ENCODE data around the gene ZNF831. TPM values are rescaled to one million over a fixed set of nuclear protein-coding genes. Genes with fewer than 3 reads are reported as not detected.

The ZNF831 gene
- total RNA-seq, 2 experiments from 2014 or later: 6.5 to 6.9 TPM

DNA sequence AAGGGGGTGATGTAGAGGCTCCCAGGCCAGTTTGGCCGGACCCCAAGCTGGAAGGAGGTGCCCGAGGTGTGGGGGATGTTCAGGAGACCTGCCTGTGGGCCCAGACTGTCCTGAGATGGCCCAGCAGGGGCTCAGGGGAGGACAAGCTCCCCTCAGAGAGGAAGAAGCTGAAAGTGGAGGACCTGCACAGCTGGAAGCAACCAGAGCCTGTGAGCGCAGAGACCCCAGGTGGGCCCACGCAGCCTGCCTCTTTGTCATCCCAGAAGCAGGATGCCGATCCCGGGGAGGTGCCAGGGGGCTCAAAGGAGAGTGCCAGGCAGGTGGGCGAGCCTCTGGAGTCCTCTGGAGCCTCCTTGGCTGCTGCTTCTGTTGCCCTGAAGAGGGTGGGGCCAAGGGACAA lies 29.7 kb downstream of the ZNF831 start:
- Mint-ChIP-seq H3K4me3 (no peak overlapping the region), H3K27me3 (no peaks in the 10 kb centered on the region), H3K4me1 (peaks cover 1% of the 10 kb centered on the region), H3K9me3 (no peaks in the 10 kb centered on the region), H3K36me3 (peaks cover under 1% of the 10 kb centered on the region), H3K27ac (no peak overlapping the region)
- no peak for DNase-seq

DNA sequence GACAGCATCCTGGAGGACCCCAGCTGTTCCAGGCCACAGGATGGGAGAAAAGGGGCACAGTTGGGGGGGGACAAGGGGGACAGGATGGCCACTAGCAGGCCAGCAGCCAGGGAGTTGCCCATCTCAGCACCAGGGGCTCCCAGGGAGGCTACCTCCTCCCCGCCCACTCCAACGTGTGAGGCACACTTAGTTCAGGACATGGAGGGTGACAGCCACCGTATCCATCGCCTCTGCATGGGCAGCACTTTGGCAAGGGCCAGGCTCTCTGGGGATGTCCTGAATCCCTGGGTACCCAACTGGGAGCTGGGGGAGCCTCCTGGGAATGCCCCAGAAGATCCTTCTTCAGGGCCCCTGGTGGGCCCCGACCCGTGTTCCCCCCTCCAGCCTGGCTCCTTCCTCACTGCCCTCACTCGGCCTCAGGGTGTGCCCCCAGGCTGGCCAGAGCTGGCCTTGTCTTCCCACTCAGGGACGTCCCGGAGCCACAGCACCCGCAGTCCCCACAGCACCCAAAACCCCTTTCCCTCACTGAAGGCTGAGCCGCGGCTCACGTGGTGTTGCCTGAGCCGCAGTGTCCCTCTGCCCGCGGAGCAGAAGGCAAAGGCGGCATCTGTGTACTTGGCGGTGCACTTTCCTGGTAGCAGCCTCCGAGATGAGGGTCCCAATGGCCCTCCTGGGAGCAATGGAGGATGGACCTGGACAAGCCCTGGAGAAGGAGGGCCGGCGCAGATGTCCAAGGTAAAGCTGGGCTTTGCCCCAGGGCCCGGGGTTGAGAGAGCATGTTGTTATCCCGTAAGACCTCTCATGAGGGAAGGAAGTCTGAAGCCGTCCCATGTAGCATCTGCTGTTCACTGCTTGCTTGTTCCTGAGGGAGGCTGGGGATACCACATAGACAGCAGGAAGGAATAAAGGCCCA lies 30.7 kb downstream of the ZNF831 start:
- H3K4me1 Mint-ChIP-seq: peaks cover 1% of the 10 kb centered on the region
- peaks cover 8% of the 10 kb centered on the region for H3K36me3 Mint-ChIP-seq
- no peak overlapping the region for H3K27ac Mint-ChIP-seq
- no peak overlapping the region for H3K4me3 Mint-ChIP-seq
- DNase-seq: no peak
- no peaks in the 10 kb centered on the region for H3K27me3 Mint-ChIP-seq
- H3K9me3 Mint-ChIP-seq: no peaks in the 10 kb centered on the region

DNA sequence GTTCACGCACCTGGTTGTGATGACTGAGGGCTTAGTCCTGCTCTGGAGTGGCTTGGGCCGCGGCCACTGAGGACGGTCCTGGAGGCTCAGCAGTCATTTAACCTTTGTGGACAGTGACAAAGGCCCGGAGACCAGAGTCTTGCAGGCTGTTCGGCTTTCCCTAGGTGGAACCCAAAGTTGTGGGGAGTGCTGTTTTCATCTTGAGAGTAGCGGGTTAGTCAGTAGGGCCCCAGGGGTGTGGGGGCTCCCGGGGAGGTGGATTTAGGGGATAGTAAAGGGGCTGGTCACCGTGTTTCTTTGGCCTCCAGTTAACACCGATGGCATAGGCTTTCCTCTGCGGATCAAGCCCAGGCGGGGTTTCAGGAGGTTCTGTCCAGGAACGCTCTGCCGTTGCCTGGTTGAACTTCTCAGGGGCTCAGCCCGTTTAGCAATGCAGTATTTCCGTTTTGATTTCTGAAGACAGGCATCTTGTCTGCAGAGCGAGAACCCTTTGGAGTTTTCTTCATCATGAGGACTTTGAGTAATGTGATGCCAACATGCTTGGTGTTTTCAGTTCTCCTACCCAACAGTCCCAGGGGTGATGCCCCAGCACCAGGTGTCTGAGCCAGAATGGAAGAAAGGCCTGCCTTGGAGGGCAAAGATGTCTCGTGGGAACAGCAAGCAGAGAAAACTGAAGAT lies 31.8 kb downstream of the ZNF831 start:
- Mint-ChIP-seq H3K36me3 (peaks cover 18% of the 10 kb centered on the region), H3K27ac (no peak overlapping the region), H3K4me1 (peaks cover 1% of the 10 kb centered on the region), H3K4me3 (no peak overlapping the region), H3K9me3 (peaks cover 6% of the 10 kb centered on the region), H3K27me3 (no peaks in the 10 kb centered on the region)
- DNase-seq: no peak

DNA sequence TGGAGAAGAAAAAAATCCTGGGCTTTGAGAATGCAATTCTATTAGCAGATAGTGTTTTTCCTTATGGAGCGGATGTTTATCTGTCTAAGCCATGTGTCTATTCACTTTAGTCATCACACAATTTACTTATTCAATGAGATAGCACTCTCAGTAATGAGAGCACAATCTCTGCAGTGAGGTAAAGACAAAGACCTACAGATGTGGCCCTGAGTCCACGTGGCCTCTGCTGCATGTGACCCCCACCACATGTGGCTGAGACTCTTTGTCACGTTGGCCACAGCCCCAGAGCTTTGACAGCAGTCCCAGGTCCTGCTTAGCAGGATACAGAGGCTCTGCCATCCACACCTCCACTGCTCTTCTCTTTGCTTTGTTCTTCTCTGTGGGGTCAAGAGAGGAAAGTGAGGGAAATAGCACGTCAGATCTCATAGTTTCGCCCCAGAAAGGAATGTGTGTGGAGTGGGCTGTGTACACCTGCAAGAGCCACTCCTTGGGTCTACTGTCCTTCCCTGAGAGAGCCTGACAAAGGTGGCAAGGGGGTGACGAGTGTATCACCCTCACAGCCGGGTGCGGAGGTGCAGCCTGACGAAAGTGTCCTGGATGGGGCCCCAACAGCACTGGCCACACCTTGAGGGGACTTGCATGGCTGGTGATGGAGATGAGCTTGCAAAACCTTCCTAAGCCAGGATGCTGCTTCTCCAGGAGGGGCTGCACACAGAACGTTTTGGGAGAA lies 40.7 kb downstream of the ZNF831 start:
- Mint-ChIP-seq H3K9me3 (peaks cover 8% of the 10 kb centered on the region), H3K4me3 (no peak overlapping the region), H3K36me3 (peaks cover 24% of the 10 kb centered on the region), H3K4me1 (peaks cover 24% of the 10 kb centered on the region), H3K27me3 (no peaks in the 10 kb centered on the region), H3K27ac (no peak overlapping the region)
- DNase-seq: no peak

DNA sequence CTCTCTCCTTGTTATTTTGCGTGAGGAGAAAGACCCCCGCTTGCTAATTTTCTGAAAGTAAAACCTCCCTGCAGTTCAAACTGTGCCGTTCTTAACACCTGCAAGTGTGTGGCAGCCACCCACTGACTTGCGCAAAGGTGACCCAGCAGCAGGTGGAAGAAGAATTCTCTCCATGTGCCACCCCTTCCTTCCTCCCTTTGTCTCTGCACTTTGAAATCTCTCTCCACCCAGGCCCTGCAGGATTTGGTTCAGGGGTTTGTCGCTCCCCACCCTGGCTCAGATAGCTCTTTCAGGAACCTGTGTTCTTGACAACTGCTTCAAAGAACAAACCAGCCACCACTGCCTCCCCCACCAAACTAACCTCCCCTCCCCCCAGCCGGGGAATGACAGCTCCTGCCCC lies 41.4 kb downstream of the ZNF831 start:
- Mint-ChIP-seq H3K4me3 (no peak overlapping the region), H3K27ac (no peak overlapping the region), H3K4me1 (peaks cover 24% of the 10 kb centered on the region), H3K36me3 (peaks cover 17% of the 10 kb centered on the region), H3K27me3 (no peaks in the 10 kb centered on the region), H3K9me3 (peaks cover 4% of the 10 kb centered on the region)
- no peak for DNase-seq

DNA sequence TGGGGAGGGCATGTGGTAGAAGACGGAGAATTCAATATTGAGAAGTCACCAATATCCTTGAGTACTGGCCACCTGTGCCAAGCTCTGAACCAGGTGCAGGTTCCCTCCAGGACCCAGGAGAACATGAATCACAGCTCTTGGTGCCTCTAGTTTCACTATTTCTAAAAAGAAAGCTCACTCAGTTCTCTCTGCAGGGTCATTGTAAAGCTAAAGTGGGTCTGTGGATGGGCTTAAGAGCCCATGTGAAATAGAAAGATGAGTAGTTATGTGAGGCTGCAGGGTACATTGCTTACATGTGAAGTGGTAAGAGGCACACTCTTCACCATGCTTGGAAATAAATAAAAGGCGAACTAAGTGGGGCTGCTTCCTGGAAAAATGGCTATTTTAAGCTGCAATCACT lies 43.6 kb downstream of the ZNF831 start:
- Mint-ChIP-seq H3K27me3 (no peaks in the 10 kb centered on the region), H3K4me3 (no peak overlapping the region), H3K27ac (no peak overlapping the region), H3K9me3 (no peaks in the 10 kb centered on the region), H3K4me1 (peaks cover 22% of the 10 kb centered on the region), H3K36me3 (peaks cover 2% of the 10 kb centered on the region)
- no peak for DNase-seq

DNA sequence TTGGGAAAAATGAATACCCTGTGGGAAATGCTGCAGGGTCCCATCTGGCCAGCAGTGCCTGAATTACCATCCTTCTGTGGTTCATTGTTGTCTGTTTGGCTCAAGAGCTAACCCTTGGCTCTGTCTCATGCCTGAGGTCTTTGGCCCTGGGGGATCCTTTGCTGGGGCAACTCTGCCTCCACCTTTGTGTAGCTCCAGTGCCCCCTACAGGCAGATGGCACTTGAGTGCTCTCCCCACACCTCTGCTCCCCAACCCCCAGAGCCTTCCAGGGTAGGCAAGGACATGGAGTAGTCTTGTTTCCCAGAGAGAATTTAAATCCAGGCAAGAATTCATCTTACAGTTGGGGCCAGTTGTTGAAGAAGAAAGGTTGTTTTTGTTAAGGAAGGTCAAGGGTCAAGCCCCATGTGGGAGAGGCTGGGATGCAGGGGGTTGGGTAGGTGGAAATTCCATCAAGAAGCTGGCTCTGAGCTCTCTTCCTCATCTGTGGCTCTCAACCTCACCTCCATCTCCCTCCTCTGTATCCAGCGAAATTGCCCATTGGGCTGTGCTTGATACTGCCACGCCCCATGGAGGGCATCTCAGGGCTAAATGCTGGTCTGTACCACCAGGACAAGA lies 44.2 kb downstream of the ZNF831 start:
- Mint-ChIP-seq H3K4me1 (peaks cover 22% of the 10 kb centered on the region), H3K4me3 (no peak overlapping the region), H3K9me3 (no peaks in the 10 kb centered on the region), H3K27ac (peak overlapping the region; percentile 26), H3K27me3 (no peaks in the 10 kb centered on the region), H3K36me3 (peaks cover 2% of the 10 kb centered on the region)
- peak; percentile 76 for DNase-seq

DNA sequence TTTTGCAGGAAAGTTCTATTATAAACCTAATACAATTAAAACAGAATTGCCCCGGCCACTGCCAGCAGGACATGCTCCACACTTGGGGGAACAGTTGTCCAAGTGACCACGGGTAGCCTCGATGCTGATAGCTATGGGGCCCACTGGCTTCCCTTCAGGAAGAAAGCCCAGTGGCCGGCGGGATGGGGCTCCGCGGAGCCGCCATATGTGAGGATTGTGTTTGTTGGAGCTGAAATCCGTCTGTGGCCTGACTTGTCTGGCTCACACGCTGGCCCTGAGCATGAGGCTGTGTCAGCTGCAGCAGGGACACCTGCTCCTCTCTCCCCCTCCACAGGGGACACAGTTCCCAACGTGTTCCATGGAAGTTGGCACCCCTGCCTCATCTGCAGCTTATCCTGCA lies 46.6 kb downstream of the ZNF831 start:
- Mint-ChIP-seq H3K4me3 (no peak overlapping the region), H3K4me1 (peaks cover 15% of the 10 kb centered on the region), H3K9me3 (no peaks in the 10 kb centered on the region), H3K27ac (no peak overlapping the region), H3K27me3 (no peaks in the 10 kb centered on the region), H3K36me3 (peaks cover 2% of the 10 kb centered on the region)
- no peak for DNase-seq

DNA sequence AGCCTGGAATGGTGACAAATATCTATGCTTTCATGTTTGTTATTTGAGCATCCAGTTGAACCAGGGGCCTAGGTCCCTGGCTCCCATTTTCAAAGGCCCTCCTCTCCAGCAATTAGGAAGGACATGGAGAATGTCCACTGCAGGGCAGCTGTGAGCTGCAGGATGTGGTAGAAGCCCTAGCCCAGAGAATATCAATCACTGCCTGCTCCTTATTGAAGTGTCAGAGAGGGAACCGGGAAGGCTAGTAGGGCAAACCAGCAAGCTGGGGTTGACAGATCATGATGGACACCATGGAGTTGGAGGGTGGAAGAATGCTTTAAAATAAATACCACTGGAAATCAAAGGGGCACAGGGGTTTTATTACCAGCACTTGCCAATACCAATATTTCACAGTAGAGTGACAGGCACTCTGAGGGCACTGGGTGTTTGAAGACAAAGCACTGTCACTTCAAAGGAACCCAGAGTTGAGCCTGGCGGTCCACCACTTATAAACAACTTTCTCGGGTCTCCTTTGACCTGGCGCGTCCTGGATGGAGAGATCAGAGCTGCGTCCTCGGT lies 47.7 kb downstream of the ZNF831 start:
- no peaks in the 10 kb centered on the region for H3K9me3 Mint-ChIP-seq
- peaks cover 11% of the 10 kb centered on the region for H3K4me1 Mint-ChIP-seq
- no peak overlapping the region for H3K27ac Mint-ChIP-seq
- H3K4me3 Mint-ChIP-seq: no peak overlapping the region
- H3K27me3 Mint-ChIP-seq: no peaks in the 10 kb centered on the region
- no peak for DNase-seq
- peaks cover 2% of the 10 kb centered on the region for H3K36me3 Mint-ChIP-seq

DNA sequence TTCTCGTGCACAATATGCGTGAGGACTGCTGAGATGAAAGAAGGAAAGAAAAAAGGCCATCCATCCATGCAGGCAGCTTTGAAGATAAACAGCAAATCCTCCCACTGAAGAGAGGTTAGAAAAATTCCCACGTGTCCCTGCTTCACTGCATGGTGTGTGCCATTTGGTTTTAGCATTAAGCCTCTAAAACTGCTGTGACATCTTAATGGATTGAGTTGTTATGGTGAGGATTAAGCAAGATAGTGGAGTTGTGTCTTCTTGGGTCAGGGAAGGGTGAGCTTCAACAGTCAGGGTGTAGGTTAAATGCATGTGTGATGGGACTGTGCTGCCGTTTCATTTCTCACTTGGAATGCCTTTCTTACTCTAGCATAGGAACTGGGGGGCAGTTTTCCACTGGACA lies 50.5 kb downstream of the ZNF831 start:
- Mint-ChIP-seq H3K36me3 (no peaks in the 10 kb centered on the region), H3K27me3 (no peaks in the 10 kb centered on the region), H3K27ac (no peak overlapping the region), H3K4me1 (no peaks in the 10 kb centered on the region), H3K9me3 (no peaks in the 10 kb centered on the region), H3K4me3 (no peak overlapping the region)
- DNase-seq: no peak

DNA sequence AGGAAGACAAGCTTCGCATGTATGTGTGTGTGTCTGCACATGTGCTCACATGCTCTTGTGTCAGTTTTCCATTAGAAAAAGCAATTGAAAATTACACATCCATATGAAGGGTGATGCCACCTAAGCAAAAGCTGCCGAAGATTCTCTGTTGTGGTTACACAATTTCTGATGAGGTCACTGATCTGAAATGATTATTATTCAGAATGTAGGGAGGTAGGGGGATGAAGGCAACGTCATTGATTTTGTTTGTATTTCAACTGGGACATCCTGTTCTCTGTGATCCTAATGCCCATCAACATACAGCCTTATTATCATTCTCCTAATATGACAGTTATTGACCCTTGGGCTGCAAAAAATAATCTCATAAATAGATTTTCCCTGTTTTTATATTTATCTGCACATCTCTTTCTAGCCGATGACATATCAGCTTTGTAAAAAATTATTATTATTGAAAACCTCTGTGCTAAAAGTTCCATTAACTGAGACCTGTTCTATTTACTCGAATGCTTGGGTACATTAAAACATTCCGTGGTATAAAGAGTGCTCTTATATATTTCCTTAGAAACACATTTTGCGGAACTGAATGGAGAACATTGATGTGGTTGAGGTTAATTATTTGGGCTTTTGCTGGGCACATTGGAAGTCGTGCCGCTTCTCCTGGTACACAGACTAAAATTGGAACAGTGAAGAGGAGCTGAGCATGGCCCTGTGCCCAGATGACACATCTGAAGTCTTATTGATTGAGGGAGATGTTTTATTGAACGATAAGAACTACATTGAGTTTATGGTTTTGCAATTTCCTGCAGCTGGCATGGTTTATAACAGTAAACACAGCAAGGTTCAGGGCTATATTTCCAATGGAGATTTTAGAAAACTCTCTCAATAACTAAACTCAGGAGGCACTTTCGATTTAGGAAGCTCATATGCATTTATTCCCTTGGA lies 51.3 kb downstream of the ZNF831 start:
- Mint-ChIP-seq H3K36me3 (no peaks in the 10 kb centered on the region), H3K27ac (no peak overlapping the region), H3K9me3 (no peaks in the 10 kb centered on the region), H3K27me3 (no peaks in the 10 kb centered on the region), H3K4me3 (no peak overlapping the region), H3K4me1 (no peaks in the 10 kb centered on the region)
- DNase-seq: no peak

DNA sequence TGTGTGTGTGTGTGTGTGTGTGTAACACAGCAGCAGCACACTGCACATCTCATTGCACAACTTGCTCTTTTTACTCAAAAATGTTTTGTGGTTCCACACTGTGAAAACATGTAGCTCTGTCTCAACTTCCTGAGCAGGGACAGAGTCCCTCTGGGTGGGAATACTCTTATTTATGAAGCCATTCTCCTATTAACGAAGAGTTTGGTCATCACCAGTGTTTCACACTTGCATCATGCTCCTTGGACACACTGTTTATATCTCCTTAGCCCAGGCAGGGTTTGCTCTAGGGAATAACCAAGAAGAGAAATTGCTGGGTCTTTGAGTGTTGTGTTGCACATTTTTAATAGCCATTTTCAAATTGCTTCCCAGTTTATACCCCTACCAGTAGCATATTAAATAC lies 53.6 kb downstream of the ZNF831 start:
- DNase-seq: no peak
- Mint-ChIP-seq H3K36me3 (no peaks in the 10 kb centered on the region), H3K4me3 (no peak overlapping the region), H3K4me1 (peaks cover 20% of the 10 kb centered on the region), H3K27ac (no peak overlapping the region), H3K9me3 (no peaks in the 10 kb centered on the region), H3K27me3 (no peaks in the 10 kb centered on the region)

DNA sequence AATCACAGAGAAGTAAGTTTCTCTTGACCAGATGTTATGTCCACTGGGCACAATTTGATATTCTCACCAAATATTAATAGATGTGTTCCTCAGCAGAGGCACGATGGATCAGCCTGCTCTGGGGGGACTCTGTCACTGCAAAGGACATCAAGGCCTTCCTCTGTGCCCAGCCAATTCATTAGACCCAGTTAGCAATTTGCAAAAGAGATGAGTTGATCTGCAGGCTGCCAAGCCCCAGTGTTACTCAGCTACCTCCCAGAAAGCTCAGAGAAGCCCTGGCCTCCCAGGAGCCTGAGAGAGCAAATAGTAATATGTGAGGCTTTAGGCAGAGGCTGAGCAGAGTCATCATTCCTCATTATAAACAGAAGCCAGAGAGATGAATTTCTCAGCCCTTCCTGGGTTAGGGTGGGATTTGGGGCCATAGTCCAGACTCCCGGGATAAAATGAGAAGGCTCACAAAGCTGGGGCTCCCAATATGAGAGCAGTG lies 54.2 kb downstream of the ZNF831 start:
- no peaks in the 10 kb centered on the region for H3K9me3 Mint-ChIP-seq
- H3K27me3 Mint-ChIP-seq: peaks cover 2% of the 10 kb centered on the region
- DNase-seq: no peak
- no peak overlapping the region for H3K27ac Mint-ChIP-seq
- no peak overlapping the region for H3K4me3 Mint-ChIP-seq
- peaks cover 23% of the 10 kb centered on the region for H3K4me1 Mint-ChIP-seq
- no peaks in the 10 kb centered on the region for H3K36me3 Mint-ChIP-seq

DNA sequence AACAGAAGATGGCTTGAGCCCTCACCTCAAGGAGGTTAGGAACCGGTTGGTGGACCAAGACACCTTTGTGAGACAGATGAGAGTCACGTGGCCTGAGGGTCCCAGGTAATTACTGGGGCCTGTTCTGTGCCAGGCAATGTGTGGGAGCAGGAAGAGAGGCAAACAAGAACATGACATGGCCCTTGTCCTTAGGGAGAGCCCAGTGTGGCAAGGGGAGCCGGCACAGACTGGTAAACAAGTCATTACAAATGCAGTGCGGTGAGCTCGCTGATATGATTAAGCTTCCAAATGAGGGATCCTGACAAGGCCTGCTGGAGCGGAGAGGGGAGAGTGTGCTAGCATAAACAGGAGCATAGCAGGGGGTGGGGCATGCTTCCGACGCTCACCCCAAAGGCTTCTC lies 55.6 kb downstream of the ZNF831 start:
- peaks cover 28% of the 10 kb centered on the region for H3K4me1 Mint-ChIP-seq
- no peak overlapping the region for H3K4me3 Mint-ChIP-seq
- DNase-seq: no peak
- H3K27ac Mint-ChIP-seq: no peak overlapping the region
- H3K36me3 Mint-ChIP-seq: peaks cover under 1% of the 10 kb centered on the region
- no peaks in the 10 kb centered on the region for H3K9me3 Mint-ChIP-seq
- H3K27me3 Mint-ChIP-seq: peaks cover 3% of the 10 kb centered on the region

Measured in activated naive CD8-positive, alpha-beta T cell treated with anti-CD3 and anti-CD28 coated beads for 36 hours (primary cell).